Activated naive CD8-positive, alpha-beta T cell (primary cell): Measurements from ENCODE around the gene STAC3.

Experiments
- H3K27ac Mint-ChIP-seq: one replicate; pipeline ENCODE4 v1.8.0; 2021; ENCODE audit warnings: mixed read lengths
- H3K27me3 Mint-ChIP-seq: one replicate; pipeline ENCODE4 v1.8.0; 2021; ENCODE audit warnings: mixed read lengths
- H3K36me3 Mint-ChIP-seq: one replicate; pipeline ENCODE4 v1.8.0; 2021; ENCODE audit warnings: mixed read lengths
- H3K4me1 Mint-ChIP-seq: one replicate; pipeline ENCODE4 v1.8.0; 2021; ENCODE audit warnings: low read depth, mixed read lengths
- H3K4me3 Mint-ChIP-seq: one replicate; pipeline ENCODE4 v1.8.0; 2021; ENCODE audit warnings: mild to moderate bottlenecking, mixed read lengths
- H3K9me3 Mint-ChIP-seq: one replicate; pipeline ENCODE4 v1.8.0; 2021; ENCODE audit warnings: low read depth, mixed read lengths

The STAC3 gene

DNA sequence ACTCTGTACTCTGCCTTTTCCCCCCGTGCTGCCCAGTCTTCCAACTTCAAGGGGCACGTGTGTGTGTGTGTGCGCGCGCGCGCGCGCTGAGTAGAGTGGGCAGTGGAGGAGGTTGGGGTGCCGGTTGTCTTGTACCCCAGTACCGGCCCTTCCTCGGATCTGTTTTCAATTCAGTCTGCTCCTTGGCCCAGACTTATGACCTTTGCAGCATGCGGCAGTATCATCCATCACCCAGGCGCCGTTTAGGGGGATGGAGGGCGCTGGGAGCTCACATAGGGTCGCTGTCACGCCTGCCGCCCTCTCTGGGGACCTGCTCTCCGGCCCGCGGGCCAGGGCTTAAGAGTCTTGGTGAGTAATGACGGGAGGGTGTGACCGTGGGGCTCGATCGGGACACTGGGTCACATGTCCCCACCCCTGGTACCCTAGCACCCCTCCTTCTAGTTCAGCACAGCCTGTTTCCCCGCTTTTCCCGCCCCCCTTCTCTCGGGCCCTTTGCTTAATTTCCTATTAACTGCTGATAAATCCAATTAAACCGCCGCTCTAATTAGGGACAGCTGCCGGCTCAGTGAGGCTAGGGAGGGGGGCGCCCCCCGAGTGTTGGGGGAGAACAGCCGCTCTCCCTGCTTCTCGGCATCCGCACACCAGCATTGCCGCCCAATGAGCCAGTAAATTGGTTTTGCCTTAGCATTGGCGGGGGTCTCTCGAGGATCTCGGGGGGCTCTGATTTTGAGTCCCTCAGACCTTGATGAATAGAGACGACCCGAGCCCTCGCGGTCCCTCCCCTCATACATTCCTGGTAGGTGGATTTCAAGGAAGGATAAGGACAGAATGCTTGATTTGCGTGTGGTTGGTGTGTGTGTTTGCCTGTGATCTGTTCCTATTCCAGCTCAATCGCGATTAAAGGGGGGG is 9.3 kb downstream of the STAC3 start:
- peaks cover 1% of the 10 kb centered on the region for H3K36me3 Mint-ChIP-seq
- H3K27me3 Mint-ChIP-seq = peaks cover 24% of the 10 kb centered on the region
- peak overlapping the region; percentile 91 for H3K4me3 Mint-ChIP-seq
- peaks cover 61% of the 10 kb centered on the region for H3K4me1 Mint-ChIP-seq
- H3K9me3 Mint-ChIP-seq = no peaks in the 10 kb centered on the region
- no peak overlapping the region for H3K27ac Mint-ChIP-seq

GRCh38 chr12:57240926-57241401 is 10.0 kb downstream of the STAC3 start:
- Mint-ChIP-seq H3K27me3 (peaks cover 24% of the 10 kb centered on the region), H3K4me3 (peak overlapping the region; percentile 91), H3K4me1 (peaks cover 63% of the 10 kb centered on the region), H3K36me3 (no peaks in the 10 kb centered on the region), H3K27ac (no peak overlapping the region), H3K9me3 (no peaks in the 10 kb centered on the region)

- Mint-ChIP-seq H3K27ac (peak overlapping the region; percentile 89), H3K4me1 (peaks cover 64% of the 10 kb centered on the region), H3K4me3 (peak overlapping the region; percentile 91), H3K27me3 (peaks cover 24% of the 10 kb centered on the region), H3K9me3 (no peaks in the 10 kb centered on the region), H3K36me3 (no peaks in the 10 kb centered on the region)
These were observed 10.7 kb downstream of the STAC3 start for GRCh38 chr12:57240066-57240921.

GRCh38 chr12:57239587-57240065 is 11.4 kb downstream of the STAC3 start:
- Mint-ChIP-seq H3K36me3 (peaks cover under 1% of the 10 kb centered on the region), H3K4me1 (peaks cover 62% of the 10 kb centered on the region), H3K27me3 (peaks cover 24% of the 10 kb centered on the region), H3K27ac (peak overlapping the region; percentile 66), H3K9me3 (no peaks in the 10 kb centered on the region), H3K4me3 (peak overlapping the region; percentile 91)

- Mint-ChIP-seq H3K27me3 (peaks cover 20% of the 10 kb centered on the region), H3K9me3 (no peaks in the 10 kb centered on the region), H3K4me3 (peak overlapping the region; percentile 91), H3K36me3 (peaks cover 7% of the 10 kb centered on the region), H3K27ac (peak overlapping the region; percentile 78), H3K4me1 (peaks cover 64% of the 10 kb centered on the region)
These were observed 12.0 kb downstream of the STAC3 start for GRCh38 chr12:57238854-57239554.

- Mint-ChIP-seq H3K9me3 (no peaks in the 10 kb centered on the region), H3K36me3 (peaks cover 9% of the 10 kb centered on the region), H3K27me3 (peaks cover 19% of the 10 kb centered on the region), H3K27ac (peak overlapping the region; percentile 78), H3K4me1 (peaks cover 59% of the 10 kb centered on the region), H3K4me3 (peak overlapping the region; percentile 91)
These were observed 12.8 kb downstream of the STAC3 start for GRCh38 chr12:57237932-57238853.

- peaks cover 18% of the 10 kb centered on the region for H3K27me3 Mint-ChIP-seq
- H3K4me1 Mint-ChIP-seq = peaks cover 58% of the 10 kb centered on the region
- no peak overlapping the region for H3K27ac Mint-ChIP-seq
- H3K36me3 Mint-ChIP-seq = peaks cover 9% of the 10 kb centered on the region
- peak overlapping the region; percentile 85 for H3K4me3 Mint-ChIP-seq
- no peaks in the 10 kb centered on the region for H3K9me3 Mint-ChIP-seq
These were observed 13.4 kb downstream of the STAC3 start for GRCh38 chr12:57237596-57237931.

- Mint-ChIP-seq H3K36me3 (peaks cover 9% of the 10 kb centered on the region), H3K4me1 (peaks cover 55% of the 10 kb centered on the region), H3K27ac (no peak overlapping the region), H3K4me3 (peak overlapping the region; percentile 85), H3K27me3 (peaks cover 16% of the 10 kb centered on the region), H3K9me3 (no peaks in the 10 kb centered on the region)
These were observed 13.9 kb downstream of the STAC3 start for GRCh38 chr12:57236925-57237595.

DNA sequence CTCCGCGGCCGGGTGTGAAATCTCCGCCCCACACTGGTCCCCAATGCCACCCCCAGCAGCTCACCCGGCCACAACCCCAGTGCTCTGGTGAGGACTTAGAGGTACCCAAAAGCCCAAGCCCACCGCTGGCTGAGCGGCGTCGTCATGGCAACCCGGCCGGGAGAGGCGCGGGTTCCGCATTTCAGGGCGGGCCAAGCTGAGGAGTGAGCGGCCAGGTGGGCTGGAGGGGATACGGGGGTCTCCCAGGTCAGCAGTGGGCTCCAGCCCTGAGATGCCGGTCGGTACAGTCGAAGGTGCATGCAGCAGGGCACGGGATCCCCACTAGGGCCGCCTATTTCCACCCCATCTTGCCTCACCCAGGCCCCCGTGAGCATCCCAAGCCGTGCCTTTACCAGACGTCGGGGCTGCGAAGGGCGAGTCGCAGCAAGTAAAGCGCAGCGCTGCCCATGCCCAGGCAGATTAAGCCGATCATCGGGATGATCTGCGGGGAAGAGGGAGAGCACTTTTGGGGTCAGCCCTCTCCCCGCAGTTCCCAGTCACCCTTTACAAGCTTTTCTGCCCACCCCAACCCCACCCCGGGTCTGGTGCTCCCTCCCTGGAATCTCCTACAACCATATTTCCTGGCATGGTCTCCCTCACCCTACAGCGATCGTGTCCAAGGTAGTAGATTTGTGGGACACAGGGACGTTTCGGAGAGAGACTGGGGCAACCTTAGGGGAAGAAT is 14.6 kb downstream of the STAC3 start:
- peak overlapping the region; percentile 85 for H3K4me3 Mint-ChIP-seq
- no peak overlapping the region for H3K27ac Mint-ChIP-seq
- peaks cover 50% of the 10 kb centered on the region for H3K4me1 Mint-ChIP-seq
- H3K36me3 Mint-ChIP-seq = peaks cover 9% of the 10 kb centered on the region
- H3K27me3 Mint-ChIP-seq = peaks cover 14% of the 10 kb centered on the region
- H3K9me3 Mint-ChIP-seq = no peaks in the 10 kb centered on the region

DNA sequence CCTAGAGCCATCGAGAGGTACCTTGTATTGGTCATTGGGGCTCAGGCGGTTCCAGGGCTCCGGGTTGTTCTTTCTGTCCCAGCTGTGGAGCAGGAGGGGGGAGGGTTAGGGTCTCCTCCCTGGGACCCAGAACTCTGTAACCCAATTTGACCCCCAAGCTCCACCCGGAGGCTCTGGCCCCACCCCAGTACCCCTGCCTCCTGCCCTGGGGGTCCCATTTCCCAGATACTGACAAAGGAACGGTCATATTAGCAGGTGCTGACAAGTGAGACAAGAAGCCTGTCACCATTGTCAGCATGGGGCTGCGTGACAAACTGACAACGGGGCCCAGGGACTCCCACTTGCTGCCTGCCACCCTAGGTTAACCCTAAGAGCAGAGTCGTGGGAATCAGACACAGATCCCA is 15.3 kb downstream of the STAC3 start:
- peaks cover 10% of the 10 kb centered on the region for H3K36me3 Mint-ChIP-seq
- peaks cover 14% of the 10 kb centered on the region for H3K27me3 Mint-ChIP-seq
- peaks cover 47% of the 10 kb centered on the region for H3K4me1 Mint-ChIP-seq
- no peak overlapping the region for H3K27ac Mint-ChIP-seq
- no peak overlapping the region for H3K4me3 Mint-ChIP-seq
- H3K9me3 Mint-ChIP-seq = no peaks in the 10 kb centered on the region

DNA sequence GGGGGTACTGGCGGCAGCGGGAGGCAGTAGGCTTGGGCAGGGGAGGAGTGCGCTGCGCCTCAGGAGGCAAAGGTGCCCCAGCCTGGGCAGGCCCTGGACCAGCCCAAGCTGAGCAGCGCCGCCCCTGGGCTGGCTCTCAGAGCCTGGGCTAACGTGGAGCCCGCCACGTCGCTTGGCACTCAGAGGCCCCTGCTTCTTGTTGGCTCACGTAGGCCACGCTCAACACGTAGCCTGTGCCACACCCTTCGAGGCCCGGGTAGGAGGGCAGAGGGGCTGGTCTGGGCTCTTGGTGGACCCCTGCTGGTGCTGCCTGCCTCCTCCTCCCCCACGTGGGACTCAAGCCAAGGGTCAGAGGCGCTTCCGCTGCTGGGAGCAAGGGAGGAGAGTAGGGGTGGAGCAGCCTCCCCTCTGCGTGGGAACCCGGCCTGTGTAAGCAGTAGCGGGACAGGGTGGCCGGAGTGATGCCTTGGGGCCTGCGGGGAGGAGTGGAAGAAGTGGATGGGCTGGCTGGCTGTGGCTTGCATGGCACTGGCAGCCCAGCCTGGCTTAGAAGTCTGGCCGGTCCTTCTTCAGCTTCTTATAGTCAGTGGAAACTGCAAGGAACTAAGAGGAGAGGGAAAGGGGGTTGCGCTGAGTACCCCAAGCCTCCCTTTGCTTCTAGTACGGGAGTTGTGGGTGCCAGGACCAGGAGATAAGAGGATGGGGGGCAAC is 15.8 kb downstream of the STAC3 start:
- no peak overlapping the region for H3K27ac Mint-ChIP-seq
- H3K36me3 Mint-ChIP-seq = peaks cover 15% of the 10 kb centered on the region
- H3K4me1 Mint-ChIP-seq = peaks cover 47% of the 10 kb centered on the region
- H3K4me3 Mint-ChIP-seq = no peak overlapping the region
- peaks cover 10% of the 10 kb centered on the region for H3K27me3 Mint-ChIP-seq
- H3K9me3 Mint-ChIP-seq = no peaks in the 10 kb centered on the region

- peaks cover 48% of the 10 kb centered on the region for H3K4me1 Mint-ChIP-seq
- peaks cover 10% of the 10 kb centered on the region for H3K27me3 Mint-ChIP-seq
- no peaks in the 10 kb centered on the region for H3K9me3 Mint-ChIP-seq
- H3K36me3 Mint-ChIP-seq = peaks cover 17% of the 10 kb centered on the region
- no peak overlapping the region for H3K27ac Mint-ChIP-seq
- no peak overlapping the region for H3K4me3 Mint-ChIP-seq
These were observed 16.4 kb downstream of the STAC3 start for GRCh38 chr12:57234571-57235016.
